Gastrocnemius medialis (tissue), 4 donors: ENCODE measurements around the gene COL5A2. TPM values are rescaled to one million over a fixed set of nuclear protein-coding genes. Genes with fewer than 3 reads are reported as not detected.

Source experiments
- ATAC-seq, 2 donors: fragments of 150-250 bp; one replicate each; pipeline ENCODE4 v1.9.1; 2016
- DNase-seq, 2 donors: peaks; one replicate each; pipeline ENCODE4 v3.0.0-alpha.2; 2019
- H3K27ac ChIP-seq, 4 donors: fragments of 200-600 bp; sonication (generic); 1 replicate in 1 of 4; 2 replicates in 3 of 4; pipeline ENCODE4 v1.5.1; 2016 to 2018; ENCODE audit warnings: mild to moderate bottlenecking in 2 of 4, moderate library complexity in 1 of 4
- H3K27me3 ChIP-seq, 3 donors: fragments of 200-600 bp; sonication (generic) in 2 of 3; 1 replicate in 1 of 3; 2 replicates in 2 of 3; pipeline versions ENCODE4 v1.5.1 to v1.6.0; 2016 to 2019; ENCODE audit warnings: mild to moderate bottlenecking in 1 of 3, moderate library complexity in 1 of 3
- H3K36me3 ChIP-seq, 2 donors: fragments of 200-600 bp; sonication (generic) in 1 of 2; one replicate each; pipeline ENCODE4 v1.5.1; 2017 to 2018
- H3K4me1 ChIP-seq, 2 donors: fragments of 200-600 bp; sonication (generic) in 1 of 2; one replicate each; pipeline ENCODE4 v1.5.1; 2016 to 2017; ENCODE audit warnings: mild to moderate bottlenecking in 2 of 2
- H3K4me3 ChIP-seq, 4 donors: fragments of 200-600 bp; sonication (generic) in 3 of 4; 1 replicate in 1 of 4; 2 replicates in 3 of 4; pipeline ENCODE4 v1.5.1; 2016 to 2019; ENCODE audit warnings: mild to moderate bottlenecking in 2 of 4
- H3K9me3 ChIP-seq, 3 donors: fragments of 200-600 bp; sonication (generic) in 2 of 3; 1 replicate in 1 of 3; 2 replicates in 2 of 3; pipeline ENCODE4 v1.5.1; 2016 to 2019
- CTCF ChIP-seq, 5 experiments: fragments of 450-650 bp in 3 of 5; fragments of 200-600 bp in 2 of 5; sonication (generic) in 2 of 5; IDR thresholded peaks in 4 of 5; conservative IDR thresholded peaks in 1 of 5; 1 replicate in 4 of 5; 2 replicates in 1 of 5; pipeline ENCODE4 v1.5.1; 2016 to 2019; ENCODE audit warnings: antibody characterized with exemption in 5 of 5, mild to moderate bottlenecking in 3 of 5, moderate library complexity in 3 of 5
- POLR2A ChIP-seq, 2 donors: fragments of 450-650 bp; IDR thresholded peaks; one replicate each; pipeline ENCODE4 v1.6.1; 2017; ENCODE audit warnings: antibody characterized with exemption in 2 of 2, mild to moderate bottlenecking in 2 of 2, moderate library complexity in 2 of 2
- in situ Hi-C, 4 donors: fragments of 200-750 bp; cut with MboI; loops; one replicate each; pipeline versions ENCODE4 v1.15.0 to v1.8.0; 2017; ENCODE audit warnings: low sequenced_read_pairs in 4 of 4
- intact Hi-C: fragments of 100-400 bp; cut with DNase I; formaldehyde crosslinking; loops from one replicate; pipeline ENCODE4 v1.15.1; 2023; ENCODE audit warnings: low total_unique reads
- total RNA-seq, 4 donors: library from RNA; depleted of rRNA; stranded (reverse); fragments of >200 nt; gene quantifications; one replicate each; pipeline versions ENCODE4 v1.1.0 to v1.2.3, GENCODE V29; 2016

The COL5A2 gene
- total RNA-seq, 4 donors from 2014 or later, result 4.4 to 9.8 (median 6.2) TPM

DNA sequence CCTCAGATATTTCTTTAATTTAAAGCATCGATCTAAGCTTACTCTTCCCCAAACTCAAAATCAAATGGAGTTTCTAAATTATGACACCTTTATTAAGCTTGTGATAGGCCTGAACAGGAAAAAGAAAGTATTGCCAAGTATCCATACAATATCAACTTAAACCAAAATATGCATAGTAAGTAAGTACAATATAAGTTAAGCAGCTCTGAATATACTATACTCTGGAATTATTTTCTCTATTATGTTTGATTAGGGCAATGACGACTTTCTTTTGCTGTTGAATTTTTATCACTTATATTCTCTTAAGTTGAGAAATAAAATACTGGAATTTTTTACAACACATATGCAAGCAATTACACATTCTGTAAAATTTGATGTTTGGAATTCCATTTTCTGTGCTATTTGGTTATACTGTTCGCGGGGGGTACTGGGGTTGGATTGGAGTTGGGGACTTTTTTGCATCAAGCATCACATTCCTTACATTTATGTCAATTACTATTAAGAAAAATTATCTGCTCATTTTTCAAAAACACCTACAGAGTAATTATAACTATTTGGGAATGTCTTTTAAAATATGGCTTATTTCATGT lies 2.2 kb downstream of the COL5A2 start:
- intact Hi-C loops (loop anchor here (5.0 kb wide), 1 partner anchor 35 kb away; no protein-coding TSS in a partner anchor), in situ Hi-C loops (no loop called here)
- Histone ChIP-seq H3K9me3 (no peaks in the 10 kb centered on the region), H3K4me1 (peaks cover 0 to 8% of the 10 kb centered on the region in 2 donors), H3K36me3 (no peaks in the 10 kb centered on the region), H3K27ac (peak overlapping the region in 2 of 4 donors; percentile 3 to 45), H3K4me3 (peak overlapping the region; percentile 15 to 54 (median 50)), H3K27me3 (no peaks in the 10 kb centered on the region)
- no peak for ATAC-seq
- TF ChIP-seq POLR2A (IDR thresholded peaks at IDR 0.05), result no peak
- no peak for TF ChIP-seq CTCF (IDR thresholded peaks at IDR 0.05 in 4 of 5, conservative IDR thresholded peaks at IDR 0.05 in 1 of 5)
- DNase-seq, result no peak

- peak overlapping the region in 3 of 4 donors; percentile 50 to 54 (median 51) for H3K4me3 ChIP-seq
- peaks cover 0 to 8% of the 10 kb centered on the region in 2 donors for H3K4me1 ChIP-seq
- TF ChIP-seq CTCF (IDR thresholded peaks at IDR 0.05 in 4 of 5, conservative IDR thresholded peaks at IDR 0.05 in 1 of 5) (no peak), POLR2A (IDR thresholded peaks at IDR 0.05) (no peak)
- intact Hi-C loops (loop anchor here (5.0 kb wide), 1 partner anchor 36 kb away; no protein-coding TSS in a partner anchor), in situ Hi-C loops (no loop called here)
- H3K27me3 ChIP-seq, result no peaks in the 10 kb centered on the region
- no peaks in the 10 kb centered on the region for H3K36me3 ChIP-seq
- H3K9me3 ChIP-seq, result no peaks in the 10 kb centered on the region
- DNase-seq (no peak), ATAC-seq (no peak)
- H3K27ac ChIP-seq, result no peak overlapping the region
These were observed 3.0 kb downstream of the COL5A2 start for GRCh38 chr2:189176516-189176915.

DNA sequence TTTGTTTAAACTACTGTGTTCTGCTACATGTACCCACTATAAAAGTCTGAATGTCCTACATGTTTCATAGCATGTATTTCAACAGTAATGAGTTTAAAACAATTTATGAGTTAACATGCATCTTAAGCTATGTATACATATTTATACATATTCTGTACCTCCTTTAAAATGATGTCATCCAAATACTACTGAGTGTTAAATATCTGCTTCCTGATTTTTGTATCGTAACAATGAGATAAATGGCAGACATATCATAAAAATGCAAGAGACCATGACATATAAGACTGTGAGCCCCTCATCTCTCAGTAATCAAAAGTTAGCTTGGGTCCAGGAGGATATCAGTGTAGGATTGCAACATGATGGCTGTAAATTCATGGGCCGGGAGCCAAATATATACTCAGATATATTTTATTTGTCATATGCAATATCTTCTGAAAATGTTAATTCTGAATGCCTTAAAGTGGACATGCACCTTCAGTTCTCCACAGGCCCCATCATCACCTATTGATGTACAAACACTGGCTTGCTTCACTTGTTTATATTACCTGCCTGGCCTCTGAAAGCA lies 3.6 kb downstream of the COL5A2 start:
- Histone ChIP-seq H3K36me3 (no peaks in the 10 kb centered on the region), H3K9me3 (no peaks in the 10 kb centered on the region), H3K27me3 (no peaks in the 10 kb centered on the region), H3K4me1 (peaks cover 0 to 8% of the 10 kb centered on the region in 2 donors), H3K27ac (no peak overlapping the region), H3K4me3 (peak overlapping the region in 1 of 4 donors; percentile 54)
- intact Hi-C loops (loop anchor here (5.0 kb wide), 1 partner anchor 36 kb away; no protein-coding TSS in a partner anchor), in situ Hi-C loops (no loop called here)
- TF ChIP-seq POLR2A (IDR thresholded peaks at IDR 0.05) (no peak), CTCF (IDR thresholded peaks at IDR 0.05 in 4 of 5, conservative IDR thresholded peaks at IDR 0.05 in 1 of 5) (no peak)
- no peak for DNase-seq
- ATAC-seq, result no peak

GRCh38 chr2:189171956-189172609 lies 7.5 kb downstream of the COL5A2 start:
- ATAC-seq, result peak in 1 of 2 donors; percentile 30
- no peak for DNase-seq
- H3K4me1 ChIP-seq, result peaks cover 0 to 7% of the 10 kb centered on the region in 2 donors
- no peaks in the 10 kb centered on the region for H3K9me3 ChIP-seq
- in situ Hi-C loops, result no loop called here
- intact Hi-C loops, result no loop called here
- TF ChIP-seq POLR2A (IDR thresholded peaks at IDR 0.05) (no peak), CTCF (IDR thresholded peaks at IDR 0.05 in 4 of 5, conservative IDR thresholded peaks at IDR 0.05 in 1 of 5) (no peak)
- H3K36me3 ChIP-seq, result no peaks in the 10 kb centered on the region
- H3K27me3 ChIP-seq, result no peaks in the 10 kb centered on the region
- peak overlapping the region in 2 of 4 donors; percentile 0 to 27 for H3K27ac ChIP-seq
- H3K4me3 ChIP-seq, result no peak overlapping the region
